ENCODE data around the gene PRSS37. TPM values are rescaled to one million over a fixed set of nuclear protein-coding genes. Genes with fewer than 3 reads are reported as not detected.

Gene PRSS37
- total and polyA plus RNA-seq, 2 of the 13 experiments (the other 11 are each of a cell fraction or from before 2014, with no cell fraction given): not detected

DNA sequence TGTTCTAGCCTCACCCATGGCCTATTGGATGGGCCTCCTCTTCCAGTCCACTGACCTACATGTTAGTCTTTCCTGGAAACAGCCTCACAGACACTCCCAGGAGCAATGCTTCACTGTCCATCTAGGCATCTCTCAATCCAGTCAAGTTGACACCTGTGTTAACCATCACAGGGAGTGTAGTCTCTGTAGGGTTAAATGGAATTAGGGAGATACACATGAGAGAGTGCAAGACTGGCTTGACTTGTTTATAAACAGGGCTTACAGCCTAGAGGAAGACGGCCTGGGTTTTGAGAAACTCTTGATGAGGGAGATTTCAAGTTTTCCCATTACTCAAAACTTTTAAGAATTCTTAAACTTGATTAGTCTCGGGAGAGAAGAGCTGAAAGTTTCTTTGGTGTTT is 18.9 kb upstream of the PRSS37 start (continued):
- TF ChIP-seq ZNF766 (CRISPR knock-in tag; IDR thresholded peaks at IDR 0.05; ENCODE audit: borderline replicate concordance): no peak
- TF ChIP-seq, protein P1, sequence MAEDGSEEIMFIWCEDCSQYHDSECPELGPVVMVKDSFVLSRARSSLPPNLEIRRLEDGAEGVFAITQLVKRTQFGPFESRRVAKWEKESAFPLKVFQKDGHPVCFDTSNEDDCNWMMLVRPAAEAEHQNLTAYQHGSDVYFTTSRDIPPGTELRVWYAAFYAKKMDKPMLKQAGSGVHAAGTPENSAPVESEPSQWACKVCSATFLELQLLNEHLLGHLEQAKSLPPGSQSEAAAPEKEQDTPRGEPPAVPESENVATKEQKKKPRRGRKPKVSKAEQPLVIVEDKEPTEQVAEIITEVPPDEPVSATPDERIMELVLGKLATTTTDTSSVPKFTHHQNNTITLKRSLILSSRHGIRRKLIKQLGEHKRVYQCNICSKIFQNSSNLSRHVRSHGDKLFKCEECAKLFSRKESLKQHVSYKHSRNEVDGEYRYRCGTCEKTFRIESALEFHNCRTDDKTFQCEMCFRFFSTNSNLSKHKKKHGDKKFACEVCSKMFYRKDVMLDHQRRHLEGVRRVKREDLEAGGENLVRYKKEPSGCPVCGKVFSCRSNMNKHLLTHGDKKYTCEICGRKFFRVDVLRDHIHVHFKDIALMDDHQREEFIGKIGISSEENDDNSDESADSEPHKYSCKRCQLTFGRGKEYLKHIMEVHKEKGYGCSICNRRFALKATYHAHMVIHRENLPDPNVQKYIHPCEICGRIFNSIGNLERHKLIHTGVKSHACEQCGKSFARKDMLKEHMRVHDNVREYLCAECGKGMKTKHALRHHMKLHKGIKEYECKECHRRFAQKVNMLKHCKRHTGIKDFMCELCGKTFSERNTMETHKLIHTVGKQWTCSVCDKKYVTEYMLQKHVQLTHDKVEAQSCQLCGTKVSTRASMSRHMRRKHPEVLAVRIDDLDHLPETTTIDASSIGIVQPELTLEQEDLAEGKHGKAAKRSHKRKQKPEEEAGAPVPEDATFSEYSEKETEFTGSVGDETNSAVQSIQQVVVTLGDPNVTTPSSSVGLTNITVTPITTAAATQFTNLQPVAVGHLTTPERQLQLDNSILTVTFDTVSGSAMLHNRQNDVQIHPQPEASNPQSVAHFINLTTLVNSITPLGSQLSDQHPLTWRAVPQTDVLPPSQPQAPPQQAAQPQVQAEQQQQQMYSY (CRISPR knock-in tag; IDR thresholded peaks at IDR 0.05): no peak
- TF ChIP-seq AGO1 (IDR thresholded peaks at IDR 0.05; ENCODE audit: low read depth, low read length, poor library complexity, severe bottlenecking): no peak
- no peak for TF ChIP-seq ZNF816 (CRISPR knock-in tag; IDR thresholded peaks at IDR 0.05; ENCODE audit: borderline replicate concordance)
- no peak for TF ChIP-seq ETV6 (CRISPR knock-in tag; conservative IDR thresholded peaks at IDR 0.05)
- TF ChIP-seq ZNF782 (CRISPR knock-in tag; IDR thresholded peaks at IDR 0.05; ENCODE audit: borderline replicate concordance): no peak
- TF ChIP-seq NR2F2 (IDR thresholded peaks at IDR 0.05; ENCODE audit: borderline replicate concordance, low read depth): no peak
- no peak for TF ChIP-seq ELF1 (CRISPR knock-in tag; IDR thresholded peaks at IDR 0.05)
- no peak for TF ChIP-seq ZIK1 (CRISPR knock-in tag; IDR thresholded peaks at IDR 0.05; ENCODE audit: borderline replicate concordance, low read depth)

DNA sequence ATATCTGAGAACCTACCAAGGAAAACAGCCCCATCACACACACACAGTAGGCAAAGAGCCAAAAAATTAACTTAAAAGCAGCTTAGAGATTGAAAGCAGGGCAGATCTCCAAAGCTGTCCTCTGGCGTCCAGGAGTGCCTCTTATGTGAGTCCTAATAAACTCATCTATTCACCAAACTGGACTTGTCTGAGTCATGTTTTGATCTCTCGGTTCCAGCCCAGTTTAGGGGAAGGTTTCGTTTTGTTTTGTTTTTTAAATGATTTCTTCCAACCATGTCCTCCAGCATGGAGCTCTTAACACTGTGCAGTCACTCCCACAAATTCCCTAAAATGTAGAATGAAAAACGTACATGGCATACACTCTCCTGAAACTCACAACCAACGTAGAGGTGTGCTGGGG is 6.7 kb upstream of the PRSS37 start:
- FAIRE-seq (no peak), DNase-seq (ENCODE audit: low spot score) (no peak), ATAC-seq (no peak)
- no peak overlapping the region for H2AFZ ChIP-seq (ENCODE audit: low read length)
- BruUV-seq (replicated peaks): no TSS peak
- in situ Hi-C loops (cut with HindIII; ENCODE audit: extremely low pct_ligation_motif_present, low pct_unique_long_range_greater_than_20kb) (no loop called here), intact Hi-C loops (cut with micrococcal nuclease; ENCODE audit: unreplicated experiment) (no loop called here)
- no peak overlapping the region for H3K4me3 ChIP-seq (replicated peaks in 1 of 3; ENCODE audit: insufficient read depth in 1 of 3, low read depth in 2 of 3, low read length in 3 of 3)
- no peak overlapping the region for H3K9ac ChIP-seq (ENCODE audit: insufficient read depth, low read depth, low read length)
- no peak overlapping the region for H3K27ac ChIP-seq (ENCODE audit: extremely low read length, insufficient read depth, low read length)
- no peaks in the 10 kb centered on the region for H3K4me1 ChIP-seq (ENCODE audit: insufficient read depth, low read length)
- WGBS (ENCODE audit: low lambda C conversion rate): 24% methylated on average over 5 of the region's 5 CpGs
- no peaks in the 10 kb centered on the region for H3K79me2 ChIP-seq (ENCODE audit: insufficient read depth, low read length)
- no peaks in the 10 kb centered on the region for H3K36me3 ChIP-seq (replicated peaks in 1 of 2; ENCODE audit: control insufficient read depth in 1 of 2, insufficient read depth in 2 of 2, low read length in 2 of 2)
- H4K20me1 ChIP-seq (ENCODE audit: insufficient read depth, low read length): no peaks in the 10 kb centered on the region
- H3K4me2 ChIP-seq (ENCODE audit: low read depth, low read length): no peak overlapping the region
- no peaks in the 10 kb centered on the region for H3K27me3 ChIP-seq (ENCODE audit: control insufficient read depth in 1 of 2, insufficient read depth in 2 of 2, low read length in 2 of 2)
- H3K9me3 ChIP-seq (ENCODE audit: low read length): peaks cover 8% of the 10 kb centered on the region
- POLR2A ChIA-PET: no interaction called here
- CTCF ChIA-PET (ENCODE audit: low intra/inter-chr PET ratio, low total read pairs): no interaction called here
- TF ChIP-seq ZNF30 (CRISPR knock-in tag; IDR thresholded peaks at IDR 0.05) (no peak), FOXM1 (CRISPR knock-in tag; IDR thresholded peaks at IDR 0.05) (no peak), ZNF337 (CRISPR knock-in tag; IDR thresholded peaks at IDR 0.05; ENCODE audit: borderline replicate concordance, low read depth) (no peak)
- TF ChIP-seq, protein P2, sequence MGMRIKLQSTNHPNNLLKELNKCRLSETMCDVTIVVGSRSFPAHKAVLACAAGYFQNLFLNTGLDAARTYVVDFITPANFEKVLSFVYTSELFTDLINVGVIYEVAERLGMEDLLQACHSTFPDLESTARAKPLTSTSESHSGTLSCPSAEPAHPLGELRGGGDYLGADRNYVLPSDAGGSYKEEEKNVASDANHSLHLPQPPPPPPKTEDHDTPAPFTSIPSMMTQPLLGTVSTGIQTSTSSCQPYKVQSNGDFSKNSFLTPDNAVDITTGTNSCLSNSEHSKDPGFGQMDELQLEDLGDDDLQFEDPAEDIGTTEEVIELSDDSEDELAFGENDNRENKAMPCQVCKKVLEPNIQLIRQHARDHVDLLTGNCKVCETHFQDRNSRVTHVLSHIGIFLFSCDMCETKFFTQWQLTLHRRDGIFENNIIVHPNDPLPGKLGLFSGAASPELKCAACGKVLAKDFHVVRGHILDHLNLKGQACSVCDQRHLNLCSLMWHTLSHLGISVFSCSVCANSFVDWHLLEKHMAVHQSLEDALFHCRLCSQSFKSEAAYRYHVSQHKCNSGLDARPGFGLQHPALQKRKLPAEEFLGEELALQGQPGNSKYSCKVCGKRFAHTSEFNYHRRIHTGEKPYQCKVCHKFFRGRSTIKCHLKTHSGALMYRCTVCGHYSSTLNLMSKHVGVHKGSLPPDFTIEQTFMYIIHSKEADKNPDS (CRISPR knock-in tag; IDR thresholded peaks at IDR 0.05): no peak
- TF ChIP-seq, protein P3, sequence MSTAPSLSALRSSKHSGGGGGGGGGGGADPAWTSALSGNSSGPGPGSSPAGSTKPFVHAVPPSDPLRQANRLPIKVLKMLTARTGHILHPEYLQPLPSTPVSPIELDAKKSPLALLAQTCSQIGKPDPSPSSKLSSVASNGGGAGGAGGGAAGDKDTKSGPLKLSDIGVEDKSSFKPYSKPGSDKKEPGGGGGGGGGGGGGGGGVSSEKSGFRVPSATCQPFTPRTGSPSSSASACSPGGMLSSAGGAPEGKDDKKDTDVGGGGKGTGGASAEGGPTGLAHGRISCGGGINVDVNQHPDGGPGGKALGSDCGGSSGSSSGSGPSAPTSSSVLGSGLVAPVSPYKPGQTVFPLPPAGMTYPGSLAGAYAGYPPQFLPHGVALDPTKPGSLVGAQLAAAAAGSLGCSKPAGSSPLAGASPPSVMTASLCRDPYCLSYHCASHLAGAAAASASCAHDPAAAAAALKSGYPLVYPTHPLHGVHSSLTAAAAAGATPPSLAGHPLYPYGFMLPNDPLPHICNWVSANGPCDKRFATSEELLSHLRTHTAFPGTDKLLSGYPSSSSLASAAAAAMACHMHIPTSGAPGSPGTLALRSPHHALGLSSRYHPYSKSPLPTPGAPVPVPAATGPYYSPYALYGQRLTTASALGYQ (CRISPR knock-in tag; IDR thresholded peaks at IDR 0.05): no peak
- TF ChIP-seq, protein P4, sequence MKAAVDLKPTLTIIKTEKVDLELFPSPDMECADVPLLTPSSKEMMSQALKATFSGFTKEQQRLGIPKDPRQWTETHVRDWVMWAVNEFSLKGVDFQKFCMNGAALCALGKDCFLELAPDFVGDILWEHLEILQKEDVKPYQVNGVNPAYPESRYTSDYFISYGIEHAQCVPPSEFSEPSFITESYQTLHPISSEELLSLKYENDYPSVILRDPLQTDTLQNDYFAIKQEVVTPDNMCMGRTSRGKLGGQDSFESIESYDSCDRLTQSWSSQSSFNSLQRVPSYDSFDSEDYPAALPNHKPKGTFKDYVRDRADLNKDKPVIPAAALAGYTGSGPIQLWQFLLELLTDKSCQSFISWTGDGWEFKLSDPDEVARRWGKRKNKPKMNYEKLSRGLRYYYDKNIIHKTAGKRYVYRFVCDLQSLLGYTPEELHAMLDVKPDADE (CRISPR knock-in tag; IDR thresholded peaks at IDR 0.05): no peak

All from HepG2 (cell line).